ENCODE data around the gene MCUB. TPM values are rescaled to one million over a fixed set of nuclear protein-coding genes. Genes with fewer than 3 reads are reported as not detected.

Gene MCUB
- total and polyA plus RNA-seq, 2 of the 13 experiments (the other 11 are each of a cell fraction or from before 2014, with no cell fraction given) = 0.95 to 2.2 TPM

DNA sequence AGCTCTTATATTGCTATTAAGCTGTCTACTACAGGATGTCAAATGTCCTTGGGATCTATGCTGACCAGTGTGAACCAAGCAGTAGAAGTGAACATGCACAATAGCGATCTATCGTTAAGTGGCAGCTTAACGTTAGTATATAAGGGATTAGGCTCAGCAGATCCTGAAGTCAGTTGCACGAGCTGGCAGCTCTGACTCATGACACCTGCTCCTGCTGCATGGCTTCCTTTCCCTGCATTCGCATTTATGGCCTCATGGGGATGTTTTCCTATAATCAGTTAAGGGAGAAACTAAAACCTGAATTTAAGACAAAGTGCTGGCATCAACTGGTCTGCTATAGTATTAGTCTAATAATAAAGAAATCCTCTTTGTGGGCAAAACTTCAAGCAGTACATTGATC lies 12.7 kb upstream of the MCUB start:
- Histone ChIP-seq H4K20me1 (ENCODE audit: insufficient read depth, low read length) (no peaks in the 10 kb centered on the region), H3K36me3 (replicated peaks in 1 of 2; ENCODE audit: control insufficient read depth in 1 of 2, insufficient read depth in 2 of 2, low read length in 2 of 2) (peaks cover 0 to 7% of the 10 kb centered on the region in 2 experiments; a peak in 1 of 5 replicates), H3K4me2 (ENCODE audit: low read depth, low read length) (no peak overlapping the region), H2AFZ (ENCODE audit: low read length) (no peak overlapping the region), H3K9me3 (ENCODE audit: low read length) (no peaks in the 10 kb centered on the region), H3K79me2 (ENCODE audit: insufficient read depth, low read length) (no peaks in the 10 kb centered on the region), H3K27me3 (ENCODE audit: control insufficient read depth in 1 of 2, insufficient read depth in 2 of 2, low read length in 2 of 2) (no peaks in the 10 kb centered on the region), H3K9ac (ENCODE audit: insufficient read depth, low read depth, low read length) (no peak overlapping the region), H3K4me1 (ENCODE audit: insufficient read depth, low read length) (no peaks in the 10 kb centered on the region), H3K27ac (ENCODE audit: extremely low read length, insufficient read depth, low read length) (no peak overlapping the region), H3K4me3 (replicated peaks in 1 of 3; ENCODE audit: insufficient read depth in 1 of 3, low read depth in 2 of 3, low read length in 3 of 3) (no peak overlapping the region)
- ATAC-seq (no peak; the same call in 2 of the 3 replicates), DNase-seq (ENCODE audit: low spot score) (no peak), FAIRE-seq (no peak)
- no TSS peak for BruUV-seq (replicated peaks)
- in situ Hi-C loops (cut with HindIII; ENCODE audit: extremely low pct_ligation_motif_present, low pct_unique_long_range_greater_than_20kb) = no loop called here
- TF ChIP-seq ZFP41 (CRISPR knock-in tag; IDR thresholded peaks at IDR 0.05; ENCODE audit: borderline replicate concordance) (no peak), CEBPB (IDR thresholded peaks at IDR 0.05; ENCODE audit: borderline replicate concordance, low read depth, low read length) (no peak), ZNF883 (CRISPR knock-in tag; IDR thresholded peaks at IDR 0.05; ENCODE audit: not compliant biosample characterization) (no peak), ETV5 (CRISPR knock-in tag; IDR thresholded peaks at IDR 0.05; ENCODE audit: borderline replicate concordance) (no peak)
- TF ChIP-seq, protein P1, sequence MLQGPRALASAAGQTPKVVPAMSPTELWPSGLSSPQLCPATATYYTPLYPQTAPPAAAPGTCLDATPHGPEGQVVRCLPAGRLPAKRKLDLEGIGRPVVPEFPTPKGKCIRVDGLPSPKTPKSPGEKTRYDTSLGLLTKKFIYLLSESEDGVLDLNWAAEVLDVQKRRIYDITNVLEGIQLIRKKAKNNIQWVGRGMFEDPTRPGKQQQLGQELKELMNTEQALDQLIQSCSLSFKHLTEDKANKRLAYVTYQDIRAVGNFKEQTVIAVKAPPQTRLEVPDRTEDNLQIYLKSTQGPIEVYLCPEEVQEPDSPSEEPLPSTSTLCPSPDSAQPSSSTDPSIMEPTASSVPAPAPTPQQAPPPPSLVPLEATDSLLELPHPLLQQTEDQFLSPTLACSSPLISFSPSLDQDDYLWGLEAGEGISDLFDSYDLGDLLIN (CRISPR knock-in tag; IDR thresholded peaks at IDR 0.05; ENCODE audit: borderline replicate concordance) = no peak
- TF ChIP-seq, protein P2, sequence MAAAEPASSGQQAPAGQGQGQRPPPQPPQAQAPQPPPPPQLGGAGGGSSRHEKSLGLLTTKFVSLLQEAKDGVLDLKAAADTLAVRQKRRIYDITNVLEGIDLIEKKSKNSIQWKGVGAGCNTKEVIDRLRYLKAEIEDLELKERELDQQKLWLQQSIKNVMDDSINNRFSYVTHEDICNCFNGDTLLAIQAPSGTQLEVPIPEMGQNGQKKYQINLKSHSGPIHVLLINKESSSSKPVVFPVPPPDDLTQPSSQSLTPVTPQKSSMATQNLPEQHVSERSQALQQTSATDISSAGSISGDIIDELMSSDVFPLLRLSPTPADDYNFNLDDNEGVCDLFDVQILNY (CRISPR knock-in tag; conservative IDR thresholded peaks at IDR 0.05) = no peak
- TF ChIP-seq, protein P3, sequence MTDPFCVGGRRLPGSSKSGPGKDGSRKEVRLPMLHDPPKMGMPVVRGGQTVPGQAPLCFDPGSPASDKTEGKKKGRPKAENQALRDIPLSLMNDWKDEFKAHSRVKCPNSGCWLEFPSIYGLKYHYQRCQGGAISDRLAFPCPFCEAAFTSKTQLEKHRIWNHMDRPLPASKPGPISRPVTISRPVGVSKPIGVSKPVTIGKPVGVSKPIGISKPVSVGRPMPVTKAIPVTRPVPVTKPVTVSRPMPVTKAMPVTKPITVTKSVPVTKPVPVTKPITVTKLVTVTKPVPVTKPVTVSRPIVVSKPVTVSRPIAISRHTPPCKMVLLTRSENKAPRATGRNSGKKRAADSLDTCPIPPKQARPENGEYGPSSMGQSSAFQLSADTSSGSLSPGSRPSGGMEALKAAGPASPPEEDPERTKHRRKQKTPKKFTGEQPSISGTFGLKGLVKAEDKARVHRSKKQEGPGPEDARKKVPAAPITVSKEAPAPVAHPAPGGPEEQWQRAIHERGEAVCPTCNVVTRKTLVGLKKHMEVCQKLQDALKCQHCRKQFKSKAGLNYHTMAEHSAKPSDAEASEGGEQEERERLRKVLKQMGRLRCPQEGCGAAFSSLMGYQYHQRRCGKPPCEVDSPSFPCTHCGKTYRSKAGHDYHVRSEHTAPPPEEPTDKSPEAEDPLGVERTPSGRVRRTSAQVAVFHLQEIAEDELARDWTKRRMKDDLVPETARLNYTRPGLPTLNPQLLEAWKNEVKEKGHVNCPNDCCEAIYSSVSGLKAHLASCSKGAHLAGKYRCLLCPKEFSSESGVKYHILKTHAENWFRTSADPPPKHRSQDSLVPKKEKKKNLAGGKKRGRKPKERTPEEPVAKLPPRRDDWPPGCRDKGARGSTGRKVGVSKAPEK (CRISPR knock-in tag; IDR thresholded peaks at IDR 0.05; ENCODE audit: borderline replicate concordance) = no peak
- POLR2A ChIA-PET = no interaction called here
- CTCF ChIA-PET (ENCODE audit: low intra/inter-chr PET ratio, low total read pairs) = no interaction called here
- intact Hi-C loops (cut with micrococcal nuclease; ENCODE audit: unreplicated experiment) = no loop called here
- 95% methylated on average over 5 of the region's 5 CpGs for WGBS (ENCODE audit: low lambda C conversion rate)
